Mesenchymal stem cell (in vitro differentiated cells and primary cell): ENCODE data around the gene DGCR6L.
"Not testable (repeated sequence)": the region's sequence is repeated elsewhere in the genome, so short reads cannot be mapped to it uniquely, and the experiment has no call there.

ENCODE experiments used
- DNase-seq: peaks from one replicate; pipeline ENCODE4 v3.0.0-alpha.2; 2013
- H2AFZ ChIP-seq: one replicate; pipeline ENCODE4 v1.6.1; 2013; ENCODE audit warnings: low read depth, mild to moderate bottlenecking, control low read depth, inconsistent platforms, low read length, moderate library complexity
- H2AK5ac ChIP-seq: 2 replicates; pipeline ENCODE4 v1.6.1; 2013; ENCODE audit warnings: low read length, moderate library complexity, mild to moderate bottlenecking, inconsistent platforms; ENCODE audit not compliant: severe bottlenecking
- H2BK120ac ChIP-seq: one replicate; pipeline ENCODE4 v1.6.1; 2013; ENCODE audit warnings: low read depth, mild to moderate bottlenecking, inconsistent platforms, low read length, moderate library complexity
- H2BK12ac ChIP-seq, 2 experiments: one replicate each; pipeline ENCODE4 v1.6.1; 2013; ENCODE audit warnings: inconsistent platforms in 2 of 2, low read length in 2 of 2, mild to moderate bottlenecking in 2 of 2, moderate library complexity in 2 of 2, control low read depth in 1 of 2
- H2BK15ac ChIP-seq: one replicate; pipeline ENCODE4 v1.6.1; 2013; ENCODE audit warnings: mild to moderate bottlenecking, low read depth, inconsistent platforms; ENCODE audit not compliant: poor library complexity, severe bottlenecking
- H2BK5ac ChIP-seq: 2 replicates; pipeline ENCODE4 v1.6.1; 2013; ENCODE audit warnings: low read depth, mild to moderate bottlenecking, low read length, control low read depth, inconsistent platforms; ENCODE audit not compliant: poor library complexity, severe bottlenecking
- H3K14ac ChIP-seq, 2 experiments: one replicate each; pipeline ENCODE4 v1.6.1; 2013; ENCODE audit warnings: inconsistent platforms in 2 of 2, low read length in 2 of 2, control low read depth in 1 of 2, mild to moderate bottlenecking in 1 of 2, moderate library complexity in 1 of 2
- H3K18ac ChIP-seq, 2 experiments: one replicate each; pipeline ENCODE4 v1.6.1; 2013; ENCODE audit warnings: inconsistent platforms in 2 of 2, low read length in 2 of 2, control low read depth in 1 of 2, low read depth in 1 of 2, mild to moderate bottlenecking in 1 of 2
- H3K23ac ChIP-seq, 2 experiments: one replicate each; pipeline ENCODE4 v1.6.1; 2013; ENCODE audit warnings: inconsistent platforms in 2 of 2, low read length in 2 of 2, mild to moderate bottlenecking in 2 of 2, moderate library complexity in 2 of 2, control low read depth in 1 of 2
- H3K27ac ChIP-seq: 2 replicates; pipeline ENCODE4 v1.5.1; 2013; ENCODE audit warnings: mild to moderate bottlenecking, moderate library complexity, low read length, control low read depth, inconsistent platforms; ENCODE audit not compliant: poor library complexity, severe bottlenecking
- H3K27me3 ChIP-seq, 2 experiments: 2 replicates each; pipeline versions ENCODE4 v1.6.1 to v1.7.0; 2013; ENCODE audit warnings: low read length in 2 of 2, mild to moderate bottlenecking in 2 of 2, moderate library complexity in 2 of 2, control low read depth in 1 of 2, inconsistent platforms in 1 of 2; ENCODE audit not compliant: control insufficient read depth in 1 of 2, insufficient read depth in 1 of 2
- H3K36me3 ChIP-seq, 2 experiments: 2 replicates each; pipeline versions ENCODE4 v1.6.1 to v1.7.0; 2013; ENCODE audit warnings: low read length in 2 of 2, control low read depth in 1 of 2, inconsistent platforms in 1 of 2, low read depth in 1 of 2, mild to moderate bottlenecking in 1 of 2; ENCODE audit not compliant: insufficient read depth in 2 of 2, control insufficient read depth in 1 of 2
- H3K4ac ChIP-seq, 2 experiments: one replicate each; pipeline ENCODE4 v1.6.1; 2013; ENCODE audit warnings: inconsistent platforms in 2 of 2, low read length in 2 of 2, mild to moderate bottlenecking in 2 of 2, moderate library complexity in 2 of 2, control low read depth in 1 of 2, low read depth in 1 of 2
- H3K4me1 ChIP-seq: 2 replicates; pipeline ENCODE4 v1.6.1; 2013; ENCODE audit warnings: low read depth, low read length, control low read depth; ENCODE audit not compliant: control insufficient read depth, insufficient read depth
- H3K4me2 ChIP-seq: 2 replicates; pipeline ENCODE4 v1.6.1; 2013; ENCODE audit warnings: low read length, mild to moderate bottlenecking, inconsistent platforms; ENCODE audit not compliant: poor library complexity, severe bottlenecking
- H3K4me3 ChIP-seq, 2 experiments: 2 replicates each; pipeline versions ENCODE4 v1.5.1 to v1.7.0; 2013; ENCODE audit warnings: low read length in 2 of 2, mild to moderate bottlenecking in 2 of 2, control low read depth in 1 of 2, low read depth in 1 of 2; ENCODE audit not compliant: insufficient read depth in 1 of 2
- H3K79me1 ChIP-seq: replicated peaks from 2 replicates; pipeline ENCODE4 v1.6.1; 2013; ENCODE audit warnings: mild to moderate bottlenecking, control low read depth, low read length, inconsistent platforms; ENCODE audit not compliant: poor library complexity, severe bottlenecking
- H3K9ac ChIP-seq: 2 replicates; pipeline ENCODE4 v1.7.0; 2013; ENCODE audit warnings: mild to moderate bottlenecking, low read length, moderate library complexity
- H3K9me3 ChIP-seq: 2 replicates; pipeline ENCODE4 v1.7.0; 2013; ENCODE audit warnings: mild to moderate bottlenecking, low read length; ENCODE audit not compliant: control insufficient read depth
- H4K8ac ChIP-seq: one replicate; pipeline ENCODE4 v1.6.1; 2013; ENCODE audit warnings: inconsistent platforms, mild to moderate bottlenecking, low read length, moderate library complexity
- H4K91ac ChIP-seq: one replicate; pipeline ENCODE4 v1.6.1; 2013; ENCODE audit warnings: mild to moderate bottlenecking, low read length, inconsistent platforms
- WGBS: methylation state at CpG from one replicate; pipeline ENCODE4 v1.1.7; 2013; ENCODE audit warnings: mixed read lengths; 5-methylcytosine and 5-hydroxymethylcytosine counted together

Gene DGCR6L

DNA sequence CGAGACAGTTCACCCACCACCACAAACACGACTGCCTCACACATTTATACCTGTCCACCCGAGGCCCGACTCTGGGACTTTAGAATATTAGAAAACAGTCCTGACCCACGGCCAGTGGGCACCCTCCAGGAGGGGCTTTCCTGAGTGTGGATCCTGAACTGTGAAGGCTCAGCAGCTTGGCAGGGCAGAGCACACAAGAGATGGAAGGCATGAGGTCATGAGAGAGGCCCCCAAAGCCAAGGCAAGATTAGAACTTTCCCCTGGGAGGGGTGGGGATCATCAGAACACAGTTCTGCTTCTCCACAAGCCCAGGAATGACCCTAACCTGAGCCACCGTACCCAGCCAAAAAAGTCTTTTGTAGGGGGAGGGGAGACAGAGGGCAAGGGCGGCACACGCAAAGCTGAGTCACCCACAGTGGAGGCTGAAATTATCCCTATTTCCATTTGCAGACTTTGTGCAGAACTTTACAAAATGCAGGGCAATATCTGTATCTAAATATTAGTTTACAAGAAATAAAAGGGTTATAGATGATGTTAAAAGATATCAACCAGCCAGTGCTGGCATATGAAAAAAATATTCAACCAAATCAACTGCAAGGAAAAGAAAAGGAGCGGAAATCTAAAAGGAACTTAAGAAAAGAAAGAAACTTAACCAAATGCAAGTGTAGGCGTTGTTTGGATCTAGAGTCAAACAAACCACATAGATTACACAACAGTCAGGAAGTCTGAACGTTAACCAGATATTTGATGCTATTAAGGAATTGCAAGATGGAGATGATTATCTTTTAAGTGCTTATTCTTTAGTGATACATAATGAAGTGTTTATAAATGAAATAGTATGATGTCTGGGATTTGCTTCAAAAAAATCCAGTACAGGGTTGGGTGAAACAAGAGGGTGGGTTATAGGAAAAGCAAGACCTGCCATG lies 44.7 kb upstream of the DGCR6L start:
- H2BK12ac ChIP-seq, H4K91ac ChIP-seq, H3K23ac ChIP-seq, H3K18ac ChIP-seq, H2AK5ac ChIP-seq, H3K27me3 ChIP-seq, H3K9me3 ChIP-seq, H3K4me2 ChIP-seq, H3K4me1 ChIP-seq, H2BK15ac ChIP-seq, H3K4ac ChIP-seq, H2BK120ac ChIP-seq, H3K14ac ChIP-seq, H3K27ac ChIP-seq, H3K79me1 ChIP-seq, H2AFZ ChIP-seq, H2BK5ac ChIP-seq, H4K8ac ChIP-seq, H3K4me3 ChIP-seq, H3K36me3 ChIP-seq: not testable (repeated sequence)
- H3K9ac ChIP-seq = peak overlapping the region; percentile 54
- DNase-seq = peak; percentile 16
- WGBS = 56% methylated on average over 7 of the region's 11 CpGs

DNA sequence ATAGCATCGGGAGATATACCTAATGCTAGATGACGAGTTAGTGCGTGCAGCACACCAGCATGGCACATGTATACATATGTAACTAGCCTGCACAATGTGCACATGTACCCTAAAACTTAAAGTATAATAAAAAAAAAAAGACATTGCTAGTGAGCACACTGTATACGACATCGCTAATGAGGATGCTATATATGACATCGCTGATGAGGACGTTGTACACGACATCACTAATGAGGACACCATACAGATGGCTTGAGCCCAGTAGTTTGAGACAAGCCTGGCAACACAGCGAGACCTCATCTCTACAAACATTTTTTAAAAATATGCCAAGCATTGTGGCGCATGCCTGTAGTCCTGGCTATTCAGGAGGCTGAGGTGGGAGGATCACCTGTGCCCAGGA lies 42.5 kb upstream of the DGCR6L start:
- not testable (repeated sequence) for H2BK5ac ChIP-seq, H3K4me2 ChIP-seq, H2BK15ac ChIP-seq, H3K4me1 ChIP-seq, H3K9ac ChIP-seq, H3K27me3 ChIP-seq, H3K36me3 ChIP-seq, H3K9me3 ChIP-seq, H3K27ac ChIP-seq, H4K91ac ChIP-seq, H3K4ac ChIP-seq, H2AFZ ChIP-seq, H2BK120ac ChIP-seq, H4K8ac ChIP-seq, H3K79me1 ChIP-seq, H3K14ac ChIP-seq, H3K23ac ChIP-seq, DNase-seq, H3K4me3 ChIP-seq, H2BK12ac ChIP-seq, H3K18ac ChIP-seq, H2AK5ac ChIP-seq
- WGBS = 91% methylated on average over 5 of the region's 10 CpGs

GRCh38 chr22:20361752-20362229 lies 41.9 kb upstream of the DGCR6L start:
- H2BK15ac ChIP-seq, H3K18ac ChIP-seq, H3K9me3 ChIP-seq, H4K8ac ChIP-seq, H3K36me3 ChIP-seq, H2AK5ac ChIP-seq, H3K9ac ChIP-seq, H3K27ac ChIP-seq, H3K23ac ChIP-seq, H3K79me1 ChIP-seq, DNase-seq, H3K27me3 ChIP-seq, H3K4me1 ChIP-seq, H3K14ac ChIP-seq, H4K91ac ChIP-seq, H3K4me2 ChIP-seq, H3K4ac ChIP-seq, H2BK5ac ChIP-seq, H2BK120ac ChIP-seq, H3K4me3 ChIP-seq, H2AFZ ChIP-seq, H2BK12ac ChIP-seq: not testable (repeated sequence)
- 97% methylated on average over 54 of the region's 54 CpGs for WGBS

- H3K23ac ChIP-seq, H2BK120ac ChIP-seq, H3K4me3 ChIP-seq, H3K27me3 ChIP-seq, H2BK5ac ChIP-seq, H4K91ac ChIP-seq, H3K4me2 ChIP-seq, DNase-seq, H4K8ac ChIP-seq, H3K14ac ChIP-seq, H3K27ac ChIP-seq, H3K79me1 ChIP-seq, H2BK15ac ChIP-seq, H3K18ac ChIP-seq, H3K36me3 ChIP-seq, H3K9ac ChIP-seq, H2BK12ac ChIP-seq, H3K9me3 ChIP-seq, H3K4me1 ChIP-seq, H2AFZ ChIP-seq, H3K4ac ChIP-seq, H2AK5ac ChIP-seq: not testable (repeated sequence)
- 96% methylated on average over 107 of the region's 145 CpGs for WGBS
Observed at GRCh38 chr22:20360866-20361751, 41.2 kb upstream of the DGCR6L start.
